NCI-H2171 treated with DMSO at 0.1 percent for 48 hours (cell line): ENCODE results near the gene ELAC2.

Source experiments
- DNase-seq: peaks from one replicate; lab custom pipeline; 2025; lab: John Stamatoyannopoulos, UW

Gene ELAC2

DNA sequence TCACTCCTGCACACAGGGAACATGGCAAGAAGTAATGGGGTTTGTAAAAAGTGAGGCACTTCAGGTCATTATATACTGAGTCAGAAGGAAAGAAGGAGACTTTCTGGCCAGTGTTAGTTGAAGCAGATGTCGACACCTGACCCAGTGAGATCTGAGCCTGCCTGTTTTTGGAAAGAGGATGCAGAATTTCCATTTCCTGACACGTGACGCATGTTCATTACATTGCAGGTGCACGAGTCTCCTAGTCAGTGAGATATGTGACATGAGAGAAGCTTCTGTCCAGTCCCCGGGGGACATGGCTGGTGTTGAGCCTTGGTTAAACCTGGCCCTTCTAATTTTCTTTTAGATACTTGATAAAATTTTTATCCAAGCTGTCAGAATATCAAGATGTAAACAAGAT is 62.3 kb downstream of the ELAC2 start:
- DNase-seq: no peak

DNA sequence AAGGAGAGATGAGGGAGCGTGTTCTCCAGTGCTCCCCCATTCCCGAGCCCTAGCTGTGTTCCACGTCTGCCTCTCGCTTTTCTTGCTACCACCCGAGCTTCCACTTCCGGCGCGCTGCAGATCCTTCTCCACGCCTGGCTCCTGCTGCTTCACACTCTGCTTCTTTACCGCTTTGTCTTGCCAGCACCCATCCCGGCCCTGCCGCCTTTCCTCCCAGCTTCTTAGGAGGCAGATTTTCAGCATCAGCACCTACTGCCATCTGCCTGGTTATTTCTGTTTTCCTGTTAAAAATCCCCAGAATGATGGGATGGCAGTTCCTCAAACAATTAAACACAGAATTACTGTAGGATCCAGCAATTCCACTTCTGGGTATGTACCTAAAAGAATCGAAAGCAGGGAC is 64.7 kb downstream of the ELAC2 start:
- no peak for DNase-seq

DNA sequence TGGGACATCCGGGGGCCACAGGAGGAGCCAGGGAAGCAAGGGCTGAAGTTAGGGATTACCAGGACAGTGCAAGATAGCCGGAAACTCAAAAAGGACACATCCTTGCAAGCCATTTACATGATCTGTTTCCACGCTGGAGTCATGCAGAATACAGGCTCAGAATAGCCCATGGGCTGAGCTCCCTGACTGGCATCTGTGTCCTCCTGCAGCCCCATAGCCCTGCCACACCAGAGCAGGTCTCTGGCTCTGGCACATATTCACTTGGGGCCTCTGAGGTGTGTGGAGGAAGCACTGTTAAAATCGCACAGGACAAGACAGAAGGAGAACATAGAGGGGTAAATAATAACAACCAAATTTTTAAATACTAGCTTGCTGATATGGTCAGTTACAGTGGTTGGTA is 65.8 kb downstream of the ELAC2 start:
- no peak for DNase-seq

DNA sequence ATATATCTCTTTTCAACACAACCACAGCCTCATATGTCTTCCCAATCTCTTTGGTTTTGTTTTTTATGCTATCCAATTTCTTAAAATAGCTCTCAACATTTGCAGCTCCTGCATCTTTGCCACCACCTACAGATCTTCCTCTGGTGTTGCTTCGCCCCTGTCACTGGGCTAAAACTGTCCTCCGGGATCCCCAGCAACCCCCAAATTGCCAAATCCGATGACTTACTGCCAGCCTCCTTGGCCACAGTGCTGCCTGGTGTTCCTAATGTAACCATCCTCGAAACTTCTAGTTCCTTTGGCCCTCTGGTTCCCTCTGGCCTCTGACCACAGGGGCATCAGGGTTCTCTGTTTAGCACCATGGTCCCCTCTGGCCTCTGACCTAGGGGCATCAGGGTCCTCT is 70.8 kb downstream of the ELAC2 start:
- no peak for DNase-seq
